ENCODE measurements around the gene RALGPS1.

DNA sequence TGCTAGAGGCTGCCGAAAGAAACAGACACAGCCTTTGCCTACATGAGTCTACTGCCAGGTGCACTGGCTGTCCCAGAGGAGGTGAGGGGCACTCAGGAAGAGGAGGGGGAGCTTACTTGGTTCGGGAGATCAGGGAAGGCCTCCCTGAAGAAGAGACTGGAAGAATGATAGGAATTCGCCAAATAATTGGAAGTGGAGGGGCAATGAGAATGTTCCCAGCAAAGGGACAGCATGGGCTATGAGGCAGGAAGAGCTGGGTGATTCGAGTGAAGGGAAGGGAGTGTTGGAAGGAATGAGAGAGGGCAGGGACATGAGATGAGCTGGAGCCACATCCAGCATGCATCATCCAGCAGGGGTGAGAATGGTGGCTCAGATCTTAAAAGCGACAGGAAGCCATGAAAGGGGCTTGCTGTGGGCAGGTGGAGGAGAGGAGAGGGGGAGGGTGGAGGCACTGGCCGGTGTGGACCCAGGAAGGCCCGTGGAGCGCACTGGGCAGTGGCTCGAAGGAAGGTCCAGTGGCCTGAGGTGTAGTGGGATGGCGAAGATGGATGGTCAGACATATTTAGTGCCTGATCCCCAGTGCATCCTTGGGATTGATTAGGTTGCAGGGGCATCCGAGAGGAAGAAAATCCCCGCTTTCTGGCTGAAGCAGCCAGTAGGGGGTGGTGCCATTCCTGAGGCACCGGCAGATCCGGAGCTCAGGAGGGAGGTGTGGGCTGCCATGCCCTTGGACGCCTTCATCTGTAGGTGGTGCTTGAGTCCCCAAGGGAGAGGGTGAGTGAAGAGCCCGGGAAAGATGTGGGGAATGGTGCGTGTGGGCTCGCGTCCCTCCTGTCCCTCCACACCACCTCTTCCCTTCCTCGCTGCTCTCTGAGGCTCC lies 296.5 kb downstream of the RALGPS1 start:
- TF ChIP-seq, protein P1, sequence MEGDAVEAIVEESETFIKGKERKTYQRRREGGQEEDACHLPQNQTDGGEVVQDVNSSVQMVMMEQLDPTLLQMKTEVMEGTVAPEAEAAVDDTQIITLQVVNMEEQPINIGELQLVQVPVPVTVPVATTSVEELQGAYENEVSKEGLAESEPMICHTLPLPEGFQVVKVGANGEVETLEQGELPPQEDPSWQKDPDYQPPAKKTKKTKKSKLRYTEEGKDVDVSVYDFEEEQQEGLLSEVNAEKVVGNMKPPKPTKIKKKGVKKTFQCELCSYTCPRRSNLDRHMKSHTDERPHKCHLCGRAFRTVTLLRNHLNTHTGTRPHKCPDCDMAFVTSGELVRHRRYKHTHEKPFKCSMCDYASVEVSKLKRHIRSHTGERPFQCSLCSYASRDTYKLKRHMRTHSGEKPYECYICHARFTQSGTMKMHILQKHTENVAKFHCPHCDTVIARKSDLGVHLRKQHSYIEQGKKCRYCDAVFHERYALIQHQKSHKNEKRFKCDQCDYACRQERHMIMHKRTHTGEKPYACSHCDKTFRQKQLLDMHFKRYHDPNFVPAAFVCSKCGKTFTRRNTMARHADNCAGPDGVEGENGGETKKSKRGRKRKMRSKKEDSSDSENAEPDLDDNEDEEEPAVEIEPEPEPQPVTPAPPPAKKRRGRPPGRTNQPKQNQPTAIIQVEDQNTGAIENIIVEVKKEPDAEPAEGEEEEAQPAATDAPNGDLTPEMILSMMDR (IDR thresholded peaks at IDR 0.05), result no peak
- TF ChIP-seq POLR2A (IDR thresholded peaks at IDR 0.05), result no peak
